HG03097 (cell line): ENCODE data around the gene NGEF.
"Not testable (repeated sequence)": the region's sequence is repeated elsewhere in the genome, so short reads cannot be mapped to it uniquely, and the experiment has no call there.

ENCODE experiments used
- ATAC-seq: cut with Tn5 transposase; IDR thresholded peaks from one replicate; pipeline ENCODE4 v1.9.1; 2021; ENCODE audit not compliant: unreplicated experiment, low FRiP score

NGEF gene

GRCh38 chr2:233023007-233023760 is 10.1 kb upstream of the NGEF start:
- ATAC-seq: no peak

GRCh38 chr2:233022561-233022960 is 9.5 kb upstream of the NGEF start:
- ATAC-seq: no peak

- no peak for ATAC-seq
Measured at GRCh38 chr2:233021771-233022170, 8.7 kb upstream of the NGEF start.

GRCh38 chr2:233020454-233020853 is 7.4 kb upstream of the NGEF start:
- no peak for ATAC-seq

- not testable (repeated sequence) for ATAC-seq
Measured at GRCh38 chr2:233019610-233020009, 6.6 kb upstream of the NGEF start.

- no peak for ATAC-seq
Measured at GRCh38 chr2:233017947-233018346, 4.9 kb upstream of the NGEF start.

- ATAC-seq: no peak
Measured at GRCh38 chr2:233015019-233015645, 2.1 kb upstream of the NGEF start.

GRCh38 chr2:233013650-233014049 is 594 bp upstream of the NGEF start:
- ATAC-seq: no peak

- no peak for ATAC-seq
Measured at GRCh38 chr2:233012301-233012971, 620 bp downstream of the NGEF start.

- ATAC-seq: no peak
Measured at GRCh38 chr2:233011702-233012131, 1.3 kb downstream of the NGEF start.

- ATAC-seq: no peak
Measured at GRCh38 chr2:233011268-233011650, 1.8 kb downstream of the NGEF start.

- ATAC-seq: no peak
Measured at GRCh38 chr2:233010569-233011267, 2.3 kb downstream of the NGEF start.

GRCh38 chr2:233009661-233010060 is 3.4 kb downstream of the NGEF start:
- no peak for ATAC-seq

- no peak for ATAC-seq
Measured at GRCh38 chr2:233007739-233008138, 5.3 kb downstream of the NGEF start.

GRCh38 chr2:233007270-233007669 is 5.8 kb downstream of the NGEF start:
- ATAC-seq: no peak

- no peak for ATAC-seq
Measured at GRCh38 chr2:233006648-233007047, 6.4 kb downstream of the NGEF start.

GRCh38 chr2:233005096-233005495 is 8.0 kb downstream of the NGEF start:
- ATAC-seq: no peak

- no peak for ATAC-seq
Measured at GRCh38 chr2:233003658-233004555, 9.1 kb downstream of the NGEF start.

- no peak for ATAC-seq
Measured at GRCh38 chr2:233002829-233003657, 10.0 kb downstream of the NGEF start.
